GM23338 (cell line): ENCODE results near the gene CCDC61. TPM values are rescaled to one million over a fixed set of nuclear protein-coding genes. Genes with fewer than 3 reads are reported as not detected.

Experiments
- ATAC-seq: fragments of 200-7000 bp; cut with Tn5 transposase; 3 replicates; pipeline ENCODE4 v1.9.1; 2020
- DNase-seq: peaks from one replicate; pipeline ENCODE4 v3.0.0-alpha.2; 2015; ENCODE audit warnings: low spot score
- H2AFZ ChIP-seq: fragments of 200-600 bp; sonication (generic); 2 replicates; pipeline ENCODE4 v1.8.0; 2016; ENCODE audit warnings: antibody characterized with exemption, mild to moderate bottlenecking, moderate library complexity
- H3F3A ChIP-seq: fragments of 200-600 bp; sonication (generic); replicated peaks from 2 replicates; pipeline ENCODE4 v1.8.0; 2017; ENCODE audit warnings: antibody characterized with exemption, mixed run types, low read depth
- H3K27ac ChIP-seq: fragments of 200-600 bp; sonication (generic); 2 replicates; pipeline ENCODE4 v1.6.1; 2016; ENCODE audit warnings: low read depth
- H3K27me3 ChIP-seq: fragments of 200-600 bp; sonication (generic); 2 replicates; pipeline ENCODE4 v1.8.0; 2016; ENCODE audit warnings: mild to moderate bottlenecking, mixed run types, moderate library complexity; ENCODE audit not compliant: insufficient read depth
- H3K36me3 ChIP-seq: fragments of 200-600 bp; sonication (generic); 2 replicates; pipeline ENCODE4 v1.8.0; 2016; ENCODE audit warnings: mild to moderate bottlenecking; ENCODE audit not compliant: insufficient read depth
- H3K4me1 ChIP-seq: fragments of 200-600 bp; sonication (generic); 2 replicates; pipeline ENCODE4 v1.8.0; 2016; ENCODE audit warnings: mild to moderate bottlenecking, moderate library complexity; ENCODE audit not compliant: insufficient read depth
- H3K4me2 ChIP-seq: fragments of 200-600 bp; sonication (generic); 2 replicates; pipeline ENCODE4 v1.7.1; 2017; ENCODE audit warnings: mixed run types
- H3K4me3 ChIP-seq: fragments of 200-600 bp; sonication (generic); 2 replicates; pipeline ENCODE4 v1.6.1; 2016; ENCODE audit warnings: mixed run types
- H3K79me2 ChIP-seq: fragments of 200-600 bp; sonication (generic); replicated peaks from 2 replicates; pipeline ENCODE4 v1.8.0; 2017; ENCODE audit warnings: mild to moderate bottlenecking; ENCODE audit not compliant: insufficient read depth
- H3K9me2 ChIP-seq: fragments of 200-600 bp; sonication (generic); 2 replicates; pipeline ENCODE4 v1.8.0; 2017; ENCODE audit not compliant: insufficient read depth
- H4K20me1 ChIP-seq: fragments of 200-600 bp; sonication (generic); replicated peaks from 2 replicates; pipeline ENCODE4 v1.8.0; 2017; ENCODE audit warnings: mild to moderate bottlenecking; ENCODE audit not compliant: insufficient read depth
- H3K27ac Mint-ChIP-seq: 2 replicates; pipeline ENCODE4 v1.8.0; 2020; ENCODE audit warnings: inconsistent platforms, mild to moderate bottlenecking, moderate library complexity, mixed read lengths
- H3K27me3 Mint-ChIP-seq: 3 replicates; pipeline ENCODE4 v1.8.0; 2022; ENCODE audit warnings: low read depth, mild to moderate bottlenecking, moderate library complexity, mixed read lengths, inconsistent platforms; ENCODE audit not compliant: insufficient read depth, poor library complexity
- H3K36me3 Mint-ChIP-seq: 3 replicates; pipeline ENCODE4 v1.8.0; 2021; ENCODE audit warnings: low read depth, mild to moderate bottlenecking, inconsistent platforms, moderate library complexity, mixed read lengths
- H3K4me1 Mint-ChIP-seq: 3 replicates; pipeline ENCODE4 v1.8.0; 2020; ENCODE audit warnings: mild to moderate bottlenecking, inconsistent platforms, mixed read lengths
- H3K4me3 Mint-ChIP-seq: 3 replicates; pipeline ENCODE4 v1.8.0; 2021; ENCODE audit warnings: moderate library complexity, mild to moderate bottlenecking, inconsistent platforms, mixed read lengths
- H3K9me3 Mint-ChIP-seq: 3 replicates; pipeline ENCODE4 v1.8.0; 2020; ENCODE audit warnings: moderate library complexity, mild to moderate bottlenecking, inconsistent platforms, mixed read lengths
- CREB1 ChIP-seq: fragments of 250-450 bp; sonication (Bioruptor Pico); IDR thresholded peaks from 2 replicates; pipeline ENCODE4 v1.5.0; 2020; ENCODE audit warnings: low read depth, mild to moderate bottlenecking, moderate library complexity
- EZH2 ChIP-seq: fragments of 200-600 bp; sonication (generic); IDR thresholded peaks from one replicate; pipeline ENCODE4 v1.8.0; 2017; ENCODE audit warnings: antibody characterized with exemption, mild to moderate bottlenecking, low read depth; ENCODE audit not compliant: unreplicated experiment
- JUNB ChIP-seq: IDR thresholded peaks from one replicate; pipeline ENCODE4 v1.6.1; 2016; ENCODE audit warnings: antibody characterized with exemption; ENCODE audit not compliant: unreplicated experiment
- NANOG ChIP-seq: IDR thresholded peaks from 2 replicates; pipeline ENCODE4 v1.6.1; 2016; ENCODE audit warnings: antibody characterized with exemption, borderline replicate concordance
- POLR2AphosphoS5 ChIP-seq: IDR thresholded peaks from 2 replicates; pipeline ENCODE4 v1.6.1; 2016; ENCODE audit warnings: antibody characterized with exemption, low read depth
- STAT1 ChIP-seq: IDR thresholded peaks from one replicate; pipeline ENCODE4 v1.6.1; 2016; ENCODE audit warnings: antibody characterized with exemption; ENCODE audit not compliant: unreplicated experiment
- ZNF331 ChIP-seq: fragments of 250-450 bp; sonication (Bioruptor Pico); IDR thresholded peaks from 2 replicates; pipeline ENCODE4 v1.5.0; 2020; ENCODE audit warnings: low read depth, mild to moderate bottlenecking, moderate library complexity
- polyA plus RNA-seq: library from polyadenylated mRNA; unstranded; fragments of >200 nt; fragmentation: Nextera tagmentation; extraction: Ambion mirVana; gene quantifications from 2 replicates; pipeline ENCODE4 v1.2.1, GENCODE V29; 2016
- total RNA-seq: library from RNA; depleted of rRNA; stranded (reverse); fragments of >200 nt; shearing (Covaris generic); gene quantifications from 2 replicates; pipeline ENCODE4 v1.2.3, GENCODE V29; 2014
- TF ChIP-seq, protein P1 (sequence below): fragments of 250-450 bp; sonication (Bioruptor Pico); IDR thresholded peaks from 2 replicates; pipeline ENCODE4 v1.5.0; 2020; ENCODE audit warnings: mild to moderate bottlenecking, moderate library complexity
- TF ChIP-seq, protein P2 (sequence below), 2 experiments: fragments of 200-600 bp in 1 of 2; sonication (generic) in 1 of 2; conservative IDR thresholded peaks; 2 replicates each; pipeline versions ENCODE4 v1.5.1 to v1.6.1; 2016 to 2017; ENCODE audit warnings: antibody characterized with exemption in 2 of 2, low read depth in 2 of 2, mild to moderate bottlenecking in 2 of 2, moderate library complexity in 1 of 2
- TF ChIP-seq, protein P3 (sequence below): IDR thresholded peaks from 2 replicates; pipeline ENCODE4 v1.6.1; 2016; ENCODE audit warnings: antibody characterized with exemption

CCDC61 gene
- total and polyA plus RNA-seq, 2 experiments from 2014 or later, result 9.8 to 22.4 TPM

DNA sequence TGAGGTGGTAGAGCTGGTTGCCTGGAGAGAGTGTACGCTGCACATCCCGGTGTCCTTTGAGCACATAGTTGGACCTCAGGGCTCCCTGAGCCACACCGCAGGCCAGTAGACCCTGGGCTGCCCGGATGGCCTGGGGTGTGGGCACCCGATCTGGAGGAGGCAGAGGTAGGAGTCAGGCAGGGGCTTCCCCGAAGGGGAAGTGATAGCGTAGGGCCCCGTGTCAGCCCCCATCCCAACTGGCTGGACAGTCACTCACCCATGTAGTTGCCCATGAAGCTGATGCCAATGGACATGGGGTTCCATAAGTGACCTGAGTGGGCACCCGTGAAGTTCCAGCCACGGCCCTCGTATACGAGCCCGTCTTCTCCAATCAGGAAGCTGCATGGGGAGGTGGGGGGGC is 24.0 kb downstream of the CCDC61 start:
- peaks cover 18% of the 10 kb centered on the region for H3K4me1 ChIP-seq
- Mint-ChIP-seq H3K27me3 (peaks cover 30% of the 10 kb centered on the region), H3K4me1 (peaks cover 34% of the 10 kb centered on the region), H3K4me3 (no peak overlapping the region), H3K36me3 (peaks cover 6% of the 10 kb centered on the region; the same call in 2 of the 3 replicates), H3K27ac (no peak overlapping the region), H3K9me3 (no peaks in the 10 kb centered on the region)
- no peak for ATAC-seq
- no peak overlapping the region for H2AFZ ChIP-seq
- no peaks in the 10 kb centered on the region for H3K36me3 ChIP-seq
- DNase-seq, result no peak
- no peak overlapping the region for H3K4me2 ChIP-seq
- H3K4me3 ChIP-seq, result no peak overlapping the region
- no peaks in the 10 kb centered on the region for H3F3A ChIP-seq
- H3K27me3 ChIP-seq, result peaks cover 18% of the 10 kb centered on the region
- no peaks in the 10 kb centered on the region for H3K9me2 ChIP-seq
- no peak overlapping the region for H3K27ac ChIP-seq
- no peaks in the 10 kb centered on the region for H3K79me2 ChIP-seq
- no peak for TF ChIP-seq POLR2AphosphoS5
- TF ChIP-seq, protein P1, sequence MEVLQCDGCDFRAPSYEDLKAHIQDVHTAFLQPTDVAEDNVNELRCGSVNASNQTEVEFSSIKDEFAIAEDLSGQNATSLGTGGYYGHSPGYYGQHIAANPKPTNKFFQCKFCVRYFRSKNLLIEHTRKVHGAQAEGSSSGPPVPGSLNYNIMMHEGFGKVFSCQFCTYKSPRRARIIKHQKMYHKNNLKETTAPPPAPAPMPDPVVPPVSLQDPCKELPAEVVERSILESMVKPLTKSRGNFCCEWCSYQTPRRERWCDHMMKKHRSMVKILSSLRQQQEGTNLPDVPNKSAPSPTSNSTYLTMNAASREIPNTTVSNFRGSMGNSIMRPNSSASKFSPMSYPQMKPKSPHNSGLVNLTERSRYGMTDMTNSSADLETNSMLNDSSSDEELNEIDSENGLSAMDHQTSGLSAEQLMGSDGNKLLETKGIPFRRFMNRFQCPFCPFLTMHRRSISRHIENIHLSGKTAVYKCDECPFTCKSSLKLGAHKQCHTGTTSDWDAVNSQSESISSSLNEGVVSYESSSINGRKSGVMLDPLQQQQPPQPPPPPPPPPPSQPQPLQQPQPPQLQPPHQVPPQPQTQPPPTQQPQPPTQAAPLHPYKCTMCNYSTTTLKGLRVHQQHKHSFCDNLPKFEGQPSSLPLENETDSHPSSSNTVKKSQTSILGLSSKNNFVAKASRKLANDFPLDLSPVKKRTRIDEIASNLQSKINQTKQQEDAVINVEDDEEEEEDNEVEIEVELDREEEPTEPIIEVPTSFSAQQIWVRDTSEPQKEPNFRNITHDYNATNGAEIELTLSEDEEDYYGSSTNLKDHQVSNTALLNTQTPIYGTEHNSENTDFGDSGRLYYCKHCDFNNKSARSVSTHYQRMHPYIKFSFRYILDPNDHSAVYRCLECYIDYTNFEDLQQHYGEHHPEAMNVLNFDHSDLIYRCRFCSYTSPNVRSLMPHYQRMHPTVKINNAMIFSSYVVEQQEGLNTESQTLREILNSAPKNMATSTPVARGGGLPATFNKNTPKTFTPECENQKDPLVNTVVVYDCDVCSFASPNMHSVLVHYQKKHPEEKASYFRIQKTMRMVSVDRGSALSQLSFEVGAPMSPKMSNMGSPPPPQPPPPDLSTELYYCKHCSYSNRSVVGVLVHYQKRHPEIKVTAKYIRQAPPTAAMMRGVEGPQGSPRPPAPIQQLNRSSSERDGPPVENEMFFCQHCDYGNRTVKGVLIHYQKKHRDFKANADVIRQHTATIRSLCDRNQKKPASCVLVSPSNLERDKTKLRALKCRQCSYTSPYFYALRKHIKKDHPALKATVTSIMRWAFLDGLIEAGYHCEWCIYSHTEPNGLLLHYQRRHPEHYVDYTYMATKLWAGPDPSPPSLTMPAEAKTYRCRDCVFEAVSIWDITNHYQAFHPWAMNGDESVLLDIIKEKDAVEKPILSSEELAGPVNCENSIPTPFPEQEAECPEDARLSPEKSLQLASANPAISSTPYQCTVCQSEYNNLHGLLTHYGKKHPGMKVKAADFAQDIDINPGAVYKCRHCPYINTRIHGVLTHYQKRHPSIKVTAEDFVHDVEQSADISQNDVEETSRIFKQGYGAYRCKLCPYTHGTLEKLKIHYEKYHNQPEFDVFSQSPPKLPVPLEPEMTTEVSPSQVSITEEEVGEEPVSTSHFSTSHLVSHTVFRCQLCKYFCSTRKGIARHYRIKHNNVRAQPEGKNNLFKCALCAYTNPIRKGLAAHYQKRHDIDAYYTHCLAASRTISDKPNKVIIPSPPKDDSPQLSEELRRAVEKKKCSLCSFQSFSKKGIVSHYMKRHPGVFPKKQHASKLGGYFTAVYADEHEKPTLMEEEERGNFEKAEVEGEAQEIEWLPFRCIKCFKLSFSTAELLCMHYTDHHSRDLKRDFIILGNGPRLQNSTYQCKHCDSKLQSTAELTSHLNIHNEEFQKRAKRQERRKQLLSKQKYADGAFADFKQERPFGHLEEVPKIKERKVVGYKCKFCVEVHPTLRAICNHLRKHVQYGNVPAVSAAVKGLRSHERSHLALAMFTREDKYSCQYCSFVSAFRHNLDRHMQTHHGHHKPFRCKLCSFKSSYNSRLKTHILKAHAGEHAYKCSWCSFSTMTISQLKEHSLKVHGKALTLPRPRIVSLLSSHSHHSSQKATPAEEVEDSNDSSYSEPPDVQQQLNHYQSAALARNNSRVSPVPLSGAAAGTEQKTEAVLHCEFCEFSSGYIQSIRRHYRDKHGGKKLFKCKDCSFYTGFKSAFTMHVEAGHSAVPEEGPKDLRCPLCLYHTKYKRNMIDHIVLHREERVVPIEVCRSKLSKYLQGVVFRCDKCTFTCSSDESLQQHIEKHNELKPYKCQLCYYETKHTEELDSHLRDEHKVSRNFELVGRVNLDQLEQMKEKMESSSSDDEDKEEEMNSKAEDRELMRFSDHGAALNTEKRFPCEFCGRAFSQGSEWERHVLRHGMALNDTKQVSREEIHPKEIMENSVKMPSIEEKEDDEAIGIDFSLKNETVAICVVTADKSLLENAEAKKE (CRISPR knock-in tag), result no peak
- no peak for TF ChIP-seq STAT1
- TF ChIP-seq CREB1 (CRISPR knock-in tag), result no peak
- TF ChIP-seq NANOG, result no peak
- TF ChIP-seq ZNF331, result no peak
- TF ChIP-seq, protein P2, sequence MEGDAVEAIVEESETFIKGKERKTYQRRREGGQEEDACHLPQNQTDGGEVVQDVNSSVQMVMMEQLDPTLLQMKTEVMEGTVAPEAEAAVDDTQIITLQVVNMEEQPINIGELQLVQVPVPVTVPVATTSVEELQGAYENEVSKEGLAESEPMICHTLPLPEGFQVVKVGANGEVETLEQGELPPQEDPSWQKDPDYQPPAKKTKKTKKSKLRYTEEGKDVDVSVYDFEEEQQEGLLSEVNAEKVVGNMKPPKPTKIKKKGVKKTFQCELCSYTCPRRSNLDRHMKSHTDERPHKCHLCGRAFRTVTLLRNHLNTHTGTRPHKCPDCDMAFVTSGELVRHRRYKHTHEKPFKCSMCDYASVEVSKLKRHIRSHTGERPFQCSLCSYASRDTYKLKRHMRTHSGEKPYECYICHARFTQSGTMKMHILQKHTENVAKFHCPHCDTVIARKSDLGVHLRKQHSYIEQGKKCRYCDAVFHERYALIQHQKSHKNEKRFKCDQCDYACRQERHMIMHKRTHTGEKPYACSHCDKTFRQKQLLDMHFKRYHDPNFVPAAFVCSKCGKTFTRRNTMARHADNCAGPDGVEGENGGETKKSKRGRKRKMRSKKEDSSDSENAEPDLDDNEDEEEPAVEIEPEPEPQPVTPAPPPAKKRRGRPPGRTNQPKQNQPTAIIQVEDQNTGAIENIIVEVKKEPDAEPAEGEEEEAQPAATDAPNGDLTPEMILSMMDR (conservative IDR thresholded peaks at IDR 0.05; ENCODE audit: low read depth in 2 of 2), result no peak
- TF ChIP-seq, protein P3, sequence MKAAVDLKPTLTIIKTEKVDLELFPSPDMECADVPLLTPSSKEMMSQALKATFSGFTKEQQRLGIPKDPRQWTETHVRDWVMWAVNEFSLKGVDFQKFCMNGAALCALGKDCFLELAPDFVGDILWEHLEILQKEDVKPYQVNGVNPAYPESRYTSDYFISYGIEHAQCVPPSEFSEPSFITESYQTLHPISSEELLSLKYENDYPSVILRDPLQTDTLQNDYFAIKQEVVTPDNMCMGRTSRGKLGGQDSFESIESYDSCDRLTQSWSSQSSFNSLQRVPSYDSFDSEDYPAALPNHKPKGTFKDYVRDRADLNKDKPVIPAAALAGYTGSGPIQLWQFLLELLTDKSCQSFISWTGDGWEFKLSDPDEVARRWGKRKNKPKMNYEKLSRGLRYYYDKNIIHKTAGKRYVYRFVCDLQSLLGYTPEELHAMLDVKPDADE, result no peak
- no peak for TF ChIP-seq JUNB
- no peak for TF ChIP-seq EZH2
- peaks cover 4% of the 10 kb centered on the region; the same call in 1 of the 2 replicates for H4K20me1 ChIP-seq
